HG02943 (cell line): ENCODE results near the gene TTC7B.

Experiments
- ATAC-seq: cut with Tn5 transposase; IDR thresholded peaks from one replicate; pipeline ENCODE4 v1.9.1; 2021; ENCODE audit warnings: mild to moderate bottlenecking, low read depth, moderate library complexity; ENCODE audit not compliant: unreplicated experiment

The TTC7B gene

DNA sequence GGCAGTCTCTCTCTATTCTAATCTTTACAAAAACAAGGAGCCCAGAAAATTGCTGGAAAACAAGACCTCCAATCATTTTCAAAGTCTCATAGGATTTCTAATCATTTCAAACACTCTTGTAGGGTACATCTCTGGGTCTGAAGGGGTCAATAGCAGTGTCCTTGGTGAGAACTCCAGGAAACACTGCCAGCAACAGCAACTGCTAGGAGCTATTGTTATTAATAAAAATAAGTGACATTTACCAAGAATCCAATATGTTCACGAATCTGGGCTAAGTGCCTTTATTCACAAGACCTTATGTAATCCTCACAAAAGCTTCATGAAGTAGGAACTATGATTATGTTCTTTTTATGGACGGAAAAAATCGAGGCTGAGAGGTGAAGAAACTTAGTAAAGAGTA, 72.8 kb downstream of the TTC7B start:
- no peak for ATAC-seq

DNA sequence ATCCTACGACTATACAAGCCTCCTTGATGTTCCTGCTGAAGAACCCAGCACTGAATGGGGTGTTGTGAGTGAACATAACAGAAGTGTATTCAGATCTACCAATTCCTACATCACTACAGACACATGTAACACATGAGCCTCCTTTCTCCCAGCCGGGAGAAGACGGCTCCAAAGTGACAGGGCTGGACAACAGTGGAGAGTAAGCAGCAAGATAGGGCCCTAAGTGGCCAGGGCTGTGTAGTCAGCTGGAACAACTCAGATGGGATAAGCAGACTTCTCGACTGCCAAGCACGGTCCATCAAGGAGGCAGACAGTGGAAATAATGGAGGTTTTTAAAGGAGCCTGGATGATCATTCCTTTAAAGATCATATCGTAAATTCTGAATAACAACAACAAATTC, 73.5 kb downstream of the TTC7B start:
- no peak for ATAC-seq

DNA sequence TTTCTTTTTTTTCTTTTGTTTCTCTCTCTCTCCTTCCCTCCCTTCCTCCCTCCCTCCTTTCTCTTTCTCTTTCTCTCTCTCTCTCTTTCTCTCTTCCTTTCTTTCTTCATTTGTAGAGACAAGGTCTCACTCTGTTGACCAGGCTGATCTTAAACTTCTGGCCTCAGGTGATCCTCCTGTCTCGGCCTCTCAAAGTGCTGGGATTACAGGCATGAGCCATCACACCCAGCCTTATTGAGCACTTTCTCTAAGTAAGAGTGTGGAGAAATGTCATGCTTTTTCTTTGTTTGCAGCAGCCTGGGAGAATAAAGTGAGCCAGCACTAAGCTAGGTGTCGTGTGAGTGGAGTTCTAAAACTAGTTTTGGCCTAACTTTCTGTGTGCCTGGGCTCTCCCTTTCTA, 74.0 kb downstream of the TTC7B start:
- ATAC-seq = no peak

DNA sequence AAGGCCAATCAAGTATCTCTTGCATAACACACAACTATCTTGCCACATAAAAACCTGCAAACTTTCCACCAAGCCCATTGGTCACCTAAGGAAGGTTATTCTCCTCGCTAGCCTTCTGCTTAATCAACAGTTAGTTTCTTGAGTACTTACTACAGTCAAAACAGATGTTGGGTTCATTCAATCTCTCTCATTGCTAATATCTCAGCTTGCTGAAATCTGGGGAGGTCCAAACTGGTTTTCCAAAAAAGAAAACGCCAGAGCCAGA, 74.6 kb downstream of the TTC7B start:
- ATAC-seq = no peak

DNA sequence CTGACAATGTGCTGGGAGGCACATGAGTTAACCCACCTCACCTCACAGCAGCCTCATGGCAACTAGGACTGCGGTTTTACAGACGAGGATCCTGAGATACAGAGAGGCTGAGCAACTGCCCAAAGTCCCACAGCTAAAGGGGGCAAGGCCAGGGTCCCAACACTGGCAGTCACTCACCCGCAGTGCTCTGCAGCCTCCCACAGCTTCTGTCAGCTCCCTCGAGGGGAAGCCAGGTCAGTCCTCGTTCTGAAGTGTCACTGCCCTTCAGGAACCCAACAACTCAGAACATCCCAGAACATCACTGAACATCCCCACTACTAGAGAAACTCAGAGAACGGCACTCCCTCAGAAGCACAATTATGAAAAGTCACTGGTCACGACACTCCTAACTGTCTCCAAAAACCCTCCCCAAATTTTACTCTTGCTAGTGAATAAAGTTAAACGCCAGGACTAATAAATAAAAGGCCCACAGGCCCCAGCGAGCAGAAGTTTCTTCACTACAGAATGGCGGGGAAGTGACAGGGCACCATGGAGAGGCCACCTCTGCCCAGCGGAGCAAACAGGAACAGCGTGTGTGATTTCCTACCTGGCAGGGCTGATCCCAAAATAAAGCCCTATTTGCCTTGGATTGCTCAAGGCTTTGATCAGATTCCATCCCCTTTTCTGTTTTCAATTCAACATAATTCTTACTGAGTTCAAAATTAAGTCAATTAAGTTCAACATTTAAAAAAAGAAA, 75.1 kb downstream of the TTC7B start:
- no peak for ATAC-seq

DNA sequence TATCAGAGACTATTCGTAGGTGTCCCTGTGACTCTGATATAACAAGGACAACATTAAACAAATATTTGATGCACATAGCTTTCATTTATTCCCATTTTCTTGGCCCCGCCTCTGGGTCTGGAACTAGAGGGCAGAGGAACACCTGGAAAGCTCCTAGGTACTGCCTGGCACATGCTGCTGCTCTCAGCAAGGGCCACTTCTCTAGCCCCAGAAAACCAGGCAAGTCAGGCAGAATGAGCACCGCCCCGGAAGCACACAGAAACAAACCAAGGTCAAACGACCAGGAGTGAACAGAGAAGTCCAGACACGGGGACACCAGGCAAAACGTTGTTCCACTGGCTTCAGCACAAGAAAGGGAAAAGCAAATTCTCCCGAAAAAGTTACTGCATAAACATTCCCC, 76.1 kb downstream of the TTC7B start:
- no peak for ATAC-seq

DNA sequence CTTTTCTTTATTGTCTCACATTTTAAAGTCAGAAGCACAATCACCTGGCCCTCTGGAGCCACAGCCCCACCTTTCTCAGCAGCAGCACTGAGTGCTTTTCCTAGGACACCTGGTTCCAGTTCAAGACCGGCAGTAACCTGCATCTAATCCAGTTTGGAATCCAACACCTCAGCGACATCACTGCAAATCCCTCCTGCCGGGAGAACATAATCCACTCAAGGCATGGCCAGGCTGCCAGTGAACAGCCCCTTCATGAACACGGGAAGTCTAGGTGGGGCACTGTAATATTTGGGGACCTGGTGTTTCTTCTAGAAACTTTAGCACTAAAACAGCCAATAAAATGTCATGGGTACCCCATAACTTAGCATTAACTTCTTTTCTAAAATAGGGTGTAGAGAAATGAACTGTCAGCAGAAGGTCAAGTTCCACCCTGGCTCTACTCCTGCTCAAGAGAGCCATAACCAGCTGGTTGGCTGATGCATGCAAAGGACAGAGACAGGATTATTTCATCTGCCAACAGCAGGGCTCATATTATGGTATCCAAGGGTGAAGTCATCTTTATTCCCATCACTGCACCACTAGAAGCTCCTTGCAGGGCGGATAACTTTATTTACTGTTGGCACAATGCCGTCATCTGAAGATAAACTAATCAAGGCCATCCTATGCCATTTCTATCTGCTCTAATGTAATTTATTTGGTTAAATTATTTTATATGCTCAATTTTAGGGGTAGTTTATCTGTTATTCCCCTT, 76.7 kb downstream of the TTC7B start:
- ATAC-seq = no peak

DNA sequence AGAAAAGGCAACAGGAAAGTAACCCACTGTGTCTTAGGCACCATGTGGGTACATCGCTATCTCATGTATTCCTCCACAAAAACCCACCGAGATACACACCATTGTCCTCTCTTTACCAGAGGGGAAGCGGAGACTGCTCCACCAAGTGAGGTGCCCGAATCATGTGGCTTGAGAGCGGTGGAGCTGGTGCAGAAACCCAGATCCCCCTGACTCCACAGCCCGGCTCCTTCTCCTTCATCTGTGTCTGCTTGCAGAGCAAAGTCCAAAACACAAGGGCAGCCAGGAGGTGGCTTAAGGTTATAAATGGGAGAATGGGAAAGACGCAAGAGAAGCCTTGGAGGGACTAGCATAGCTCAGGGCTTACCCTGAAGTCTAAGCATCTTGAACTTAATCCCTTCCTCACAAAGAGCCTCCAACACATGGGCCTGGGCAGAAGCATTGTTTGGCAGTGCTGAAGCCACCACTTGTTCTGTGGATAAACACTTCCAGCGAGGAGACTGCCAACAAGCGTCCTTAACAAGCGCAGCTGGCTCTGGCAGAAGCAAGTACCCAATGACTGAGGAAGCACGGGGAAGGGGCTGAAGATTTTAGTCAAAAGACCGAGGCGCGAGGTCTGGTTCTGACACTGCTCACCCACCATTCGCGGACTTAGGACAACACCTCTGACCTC, 83.0 kb downstream of the TTC7B start:
- no peak for ATAC-seq

DNA sequence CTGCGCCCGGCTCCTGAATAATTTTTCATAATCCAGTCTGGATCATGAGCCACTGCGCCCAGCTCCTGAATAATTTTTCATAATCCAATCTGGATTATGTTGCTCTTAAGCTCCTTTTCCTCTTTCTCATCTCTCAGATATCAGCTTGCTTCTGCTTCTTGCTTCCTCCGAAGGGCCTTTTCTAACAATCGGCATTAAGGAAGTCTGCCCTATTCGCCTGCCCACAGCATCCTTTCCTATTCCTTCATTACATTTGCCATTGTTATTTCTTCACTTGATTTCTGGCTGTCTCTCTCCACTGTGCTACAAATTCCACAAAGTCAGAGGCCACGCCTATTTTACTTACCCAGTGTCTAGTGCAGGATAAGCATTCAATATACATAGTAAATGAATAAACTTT, 83.5 kb downstream of the TTC7B start:
- no peak for ATAC-seq

DNA sequence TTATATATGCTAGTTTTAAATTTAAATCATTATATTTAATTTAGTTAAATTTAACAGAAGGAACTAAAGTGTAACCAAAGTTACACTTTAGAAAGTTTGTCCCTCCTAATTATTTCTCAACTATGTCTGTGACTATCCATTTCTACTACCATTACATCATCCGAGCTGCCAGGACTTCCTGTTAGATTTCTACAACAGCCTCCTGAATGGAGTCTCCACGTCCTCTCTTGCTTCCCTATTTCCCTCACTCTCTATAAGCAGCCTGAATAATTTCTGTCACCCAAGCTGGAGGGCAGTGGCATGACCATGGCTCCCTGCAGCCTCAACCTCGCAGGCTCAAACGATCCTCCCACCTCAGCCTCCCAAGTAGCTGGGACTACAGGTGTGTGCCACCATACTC, 84.1 kb downstream of the TTC7B start:
- no peak for ATAC-seq

DNA sequence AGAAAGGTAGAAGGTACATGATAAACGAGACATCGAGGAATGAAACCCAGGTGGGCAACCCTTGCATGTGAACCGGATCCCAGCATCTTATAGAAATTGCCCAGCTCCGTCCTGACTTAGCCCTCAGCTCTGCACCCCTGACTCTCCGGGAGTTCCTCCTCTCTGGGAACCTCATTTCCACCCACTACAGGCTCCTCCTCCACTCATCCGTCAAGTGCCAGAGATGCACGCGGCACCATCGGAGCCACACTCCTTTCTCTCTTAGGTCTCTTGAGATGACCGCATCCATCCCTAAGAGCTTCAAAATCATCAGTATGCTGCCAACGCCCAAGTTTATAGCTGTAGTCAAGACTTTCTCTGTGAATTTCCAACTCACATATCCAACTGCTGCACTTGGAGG, 84.7 kb downstream of the TTC7B start:
- no peak for ATAC-seq

DNA sequence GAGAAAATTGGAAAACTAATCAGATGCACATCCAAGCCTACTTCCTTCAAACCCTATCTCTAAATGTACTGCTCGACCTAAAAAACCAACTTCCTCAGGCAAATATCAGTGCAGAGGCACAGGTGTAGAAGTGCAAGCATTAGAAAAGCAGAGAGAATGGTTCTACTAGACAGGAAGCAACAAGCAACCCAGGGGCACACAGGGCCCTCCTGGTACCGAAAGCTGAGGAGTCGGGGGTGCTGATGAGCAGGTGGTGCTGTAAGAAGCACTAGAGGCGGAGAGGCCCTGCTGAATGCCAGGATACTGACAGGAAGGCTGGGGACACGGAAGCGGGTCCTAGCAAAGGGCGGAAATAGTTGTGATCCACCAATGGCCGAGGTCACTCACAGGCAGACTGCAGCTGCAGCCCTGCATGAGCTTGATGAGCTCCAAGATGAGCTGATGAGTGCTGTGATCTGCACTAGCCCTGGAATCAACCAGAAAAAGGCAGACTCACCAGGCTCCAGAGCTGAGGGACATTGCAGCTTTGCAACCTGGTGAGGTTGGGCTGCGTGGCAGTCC, 85.9 kb downstream of the TTC7B start:
- no peak for ATAC-seq

DNA sequence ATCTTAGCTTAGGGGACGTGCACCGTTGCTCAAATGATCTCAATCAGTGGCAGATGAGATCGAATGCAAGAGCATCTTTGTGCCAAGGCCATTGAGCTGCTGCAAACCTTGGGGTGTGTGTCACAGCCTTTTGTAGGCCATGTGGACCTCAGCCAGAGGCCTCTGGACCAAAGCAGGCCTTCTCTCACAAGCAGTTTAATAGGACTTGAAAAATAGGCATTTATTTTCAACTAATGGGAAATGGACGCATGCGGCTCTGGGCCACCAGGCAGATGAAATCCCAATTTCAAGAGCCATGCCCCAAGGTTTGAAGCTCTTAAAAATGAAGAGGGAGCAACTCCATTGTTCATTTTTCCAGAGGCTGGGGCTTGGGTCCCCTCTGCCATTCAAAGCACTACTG, 87.3 kb downstream of the TTC7B start:
- ATAC-seq = no peak

DNA sequence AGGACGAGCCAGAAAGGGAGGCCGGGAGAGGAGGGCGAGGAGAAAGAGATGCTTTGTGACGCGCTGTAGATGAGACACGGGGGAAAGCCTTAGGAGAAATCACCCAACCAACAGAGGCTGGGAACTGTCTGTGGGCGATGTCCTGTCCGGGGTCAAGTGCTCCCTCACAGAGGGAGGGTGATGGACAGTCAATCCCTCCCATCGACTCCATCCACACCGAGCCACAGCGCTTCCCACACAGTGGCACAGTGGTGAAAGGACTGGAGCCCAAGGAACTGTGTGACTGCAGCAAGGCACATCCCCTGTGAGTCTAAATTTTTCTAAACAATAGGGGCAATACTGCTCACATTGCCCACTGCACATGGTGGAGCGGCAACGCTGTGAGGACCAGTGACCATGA, 89.1 kb downstream of the TTC7B start:
- no peak for ATAC-seq

DNA sequence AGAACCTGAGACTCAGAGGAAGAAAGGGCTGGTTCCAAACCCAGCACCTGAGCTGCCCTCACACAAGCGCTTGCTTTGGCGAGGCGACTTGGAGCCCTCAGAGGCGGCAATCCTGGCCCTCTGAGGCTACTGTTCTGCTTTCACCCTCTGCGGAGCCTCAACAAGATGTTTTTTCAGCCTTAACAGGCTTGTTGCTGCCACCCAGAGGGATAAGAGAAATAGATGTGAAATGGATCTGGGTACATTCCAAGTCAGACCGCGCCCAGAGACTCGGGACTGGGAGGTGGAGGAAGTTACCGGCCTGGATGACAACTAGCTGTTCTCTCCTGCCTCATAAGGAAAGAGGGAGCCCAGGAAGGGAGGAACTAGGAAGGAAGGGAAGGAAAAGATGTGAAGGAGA, 89.6 kb downstream of the TTC7B start:
- no peak for ATAC-seq

DNA sequence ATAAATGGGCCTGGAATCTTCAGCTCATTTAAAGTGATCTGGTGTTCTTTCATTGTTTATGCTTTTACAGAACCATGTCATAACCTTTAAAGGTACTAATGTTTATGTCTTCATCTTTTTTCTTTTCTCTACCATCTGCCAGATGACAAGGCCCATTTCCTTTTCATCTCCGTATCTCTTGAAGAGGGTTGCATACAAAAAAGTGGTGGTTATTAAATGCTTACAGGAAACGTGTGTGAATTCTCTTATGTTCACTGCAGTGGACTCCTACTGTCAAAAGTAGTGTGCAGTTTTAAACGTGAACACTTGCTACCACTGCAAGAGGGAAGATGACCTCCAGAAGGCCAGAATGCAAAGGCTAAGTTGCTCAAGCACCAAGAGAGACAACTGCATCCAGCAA, 91.4 kb downstream of the TTC7B start:
- no peak for ATAC-seq

DNA sequence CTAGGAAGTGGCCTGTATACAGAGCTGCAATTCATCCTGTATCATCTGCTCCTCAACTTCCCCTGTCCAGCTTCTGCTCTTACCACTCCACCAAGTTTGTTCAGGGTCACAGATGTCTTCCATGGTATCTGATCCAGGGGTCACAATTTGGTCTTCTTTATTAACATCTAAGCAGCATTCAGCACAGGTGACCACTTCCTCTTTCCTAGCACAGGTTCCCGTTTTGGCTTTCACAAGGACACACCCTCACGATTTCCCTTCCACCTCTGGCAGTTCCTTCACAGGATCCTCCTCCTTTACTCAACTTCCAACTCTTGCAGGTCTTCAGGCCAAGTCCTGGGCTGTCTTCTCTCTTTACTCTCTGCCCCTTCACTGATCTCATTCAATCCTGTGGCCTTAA, 93.6 kb downstream of the TTC7B start:
- ATAC-seq = no peak

DNA sequence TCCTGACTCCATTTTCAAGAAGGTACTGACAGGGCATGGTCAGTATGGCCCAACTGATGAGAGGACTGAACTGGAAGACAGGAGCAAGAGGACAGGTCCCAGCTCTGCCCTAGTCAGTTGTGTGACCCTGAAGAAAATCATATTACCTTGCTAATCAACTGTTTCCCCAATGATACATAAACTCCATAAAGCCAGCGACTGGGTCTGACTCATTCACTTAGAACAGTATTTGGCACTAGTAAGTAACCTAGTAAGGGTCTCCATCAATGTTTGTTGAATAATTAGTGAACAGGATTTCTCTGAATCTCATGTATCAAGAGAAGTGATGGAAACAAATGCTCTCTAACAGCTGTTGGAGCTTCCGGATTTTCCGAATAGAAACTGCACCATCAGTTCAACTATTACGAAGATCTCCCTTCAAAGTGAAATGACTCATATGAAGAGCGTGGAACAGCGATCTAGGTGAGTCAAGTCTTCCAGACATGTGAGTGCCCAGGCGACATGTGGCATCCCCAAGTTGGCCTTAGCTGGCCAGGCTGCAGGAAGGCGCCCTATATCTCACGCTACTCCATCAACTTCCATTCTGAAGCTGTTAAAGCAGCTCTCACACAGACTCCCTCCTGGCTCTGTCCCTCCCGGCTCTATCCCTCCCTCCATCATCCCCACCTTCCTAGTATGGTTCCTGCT, 94.5 kb downstream of the TTC7B start:
- ATAC-seq = no peak

DNA sequence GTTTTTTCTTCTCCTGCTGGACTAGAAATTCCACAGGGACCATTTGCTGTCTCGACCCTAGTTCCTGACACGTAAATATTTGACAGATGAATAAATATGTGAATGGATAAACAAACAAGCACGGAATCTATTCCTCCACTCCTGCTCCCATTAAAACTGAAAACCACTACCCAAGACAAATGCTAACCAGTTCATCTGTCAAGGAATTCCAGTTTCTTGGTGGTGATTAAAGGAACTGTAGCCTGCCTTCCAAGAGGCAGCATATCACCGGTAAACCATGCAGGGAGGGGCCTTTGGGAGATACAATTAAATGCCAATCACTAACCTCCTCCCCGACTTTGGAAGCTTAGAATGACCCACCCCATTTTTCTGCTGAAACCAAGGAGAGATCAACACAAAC, 95.4 kb downstream of the TTC7B start:
- ATAC-seq = no peak

DNA sequence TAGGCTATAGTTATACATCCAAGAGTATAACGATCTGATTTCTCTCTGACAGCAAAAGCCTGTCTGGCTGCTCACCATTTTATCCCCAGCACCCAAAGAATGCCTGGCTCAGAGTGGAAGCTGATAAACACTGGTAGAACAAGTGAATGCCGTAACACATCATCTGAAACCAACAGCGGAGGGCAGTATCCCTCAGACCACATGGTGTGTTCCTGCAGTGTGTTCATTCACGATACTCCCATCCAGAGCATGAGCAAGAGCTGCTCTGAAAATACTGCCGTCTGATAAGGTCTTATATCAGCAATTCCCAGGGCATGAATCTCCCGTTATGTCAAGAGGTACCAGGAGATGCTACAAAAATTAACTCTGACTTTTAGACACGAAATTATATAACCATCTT, 95.9 kb downstream of the TTC7B start:
- no peak for ATAC-seq

DNA sequence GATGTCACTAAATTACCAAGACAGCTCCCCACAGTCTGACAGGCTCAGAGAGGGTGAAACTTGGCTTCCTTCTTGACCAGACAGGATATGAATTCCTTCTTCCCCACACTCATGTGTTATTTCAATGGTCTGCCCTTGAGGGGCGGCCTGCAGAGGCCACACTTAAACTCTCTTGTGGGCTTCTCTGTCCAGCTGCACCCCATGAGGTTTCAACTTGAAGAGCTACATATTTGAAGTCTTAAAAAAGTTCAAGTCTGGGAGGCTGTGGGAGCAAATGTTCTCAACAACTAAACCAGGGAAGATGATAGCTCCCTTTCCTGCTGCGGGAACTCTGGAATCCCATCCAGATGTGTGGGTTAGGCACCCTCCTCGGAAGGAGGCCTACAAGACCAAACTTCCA, 98.3 kb downstream of the TTC7B start:
- no peak for ATAC-seq
